HG02798 (cell line): ENCODE results near the gene THPO.
"Not testable (repeated sequence)": the region's sequence is repeated elsewhere in the genome, so short reads cannot be mapped to it uniquely, and the experiment has no call there.

ENCODE experiments used
- ATAC-seq: cut with Tn5 transposase; IDR thresholded peaks from one replicate; pipeline ENCODE4 v1.9.1; 2021; ENCODE audit warnings: mild to moderate bottlenecking; ENCODE audit not compliant: unreplicated experiment, poor library complexity

The THPO gene

GRCh38 chr3:184352897-184353545, 25.0 kb downstream of the THPO start:
- ATAC-seq = no peak

- ATAC-seq = no peak
Observed at GRCh38 chr3:184352149-184352785, 25.7 kb downstream of the THPO start.

GRCh38 chr3:184351511-184352148, 26.4 kb downstream of the THPO start:
- no peak for ATAC-seq

- no peak for ATAC-seq
Observed at GRCh38 chr3:184350618-184351017, 27.4 kb downstream of the THPO start.

- ATAC-seq = no peak
Observed at GRCh38 chr3:184349563-184350470, 28.2 kb downstream of the THPO start.

GRCh38 chr3:184348057-184348382, 30.0 kb downstream of the THPO start:
- ATAC-seq = no peak

- ATAC-seq = no peak
Observed at GRCh38 chr3:184347321-184348056, 30.5 kb downstream of the THPO start.

GRCh38 chr3:184346480-184347190, 31.4 kb downstream of the THPO start:
- no peak for ATAC-seq

GRCh38 chr3:184345317-184346144, 32.5 kb downstream of the THPO start:
- ATAC-seq = no peak

- ATAC-seq = no peak
Observed at GRCh38 chr3:184344579-184345316, 33.3 kb downstream of the THPO start.

GRCh38 chr3:184343200-184343876, 34.7 kb downstream of the THPO start:
- ATAC-seq = no peak

GRCh38 chr3:184341925-184342324, 36.1 kb downstream of the THPO start:
- ATAC-seq = no peak

GRCh38 chr3:184339451-184340135, 38.4 kb downstream of the THPO start:
- not testable (repeated sequence) for ATAC-seq

GRCh38 chr3:184339001-184339400, 39.0 kb downstream of the THPO start:
- ATAC-seq = no peak

- ATAC-seq = no peak
Observed at GRCh38 chr3:184338511-184338945, 39.5 kb downstream of the THPO start.

- no peak for ATAC-seq
Observed at GRCh38 chr3:184337981-184338380, 40.0 kb downstream of the THPO start.

- ATAC-seq = no peak
Observed at GRCh38 chr3:184337399-184337714, 40.6 kb downstream of the THPO start, which contains the start of gene FAM131A. TSS of gene FAM131A (plus strand) at chr3:184337600. CDS start at chr3:184337631, 31 bp downstream.
